Measurements from ENCODE around the gene SIPA1L3.

Gene SIPA1L3

GRCh38 chr19:38193445-38193844, 286.4 kb downstream of the SIPA1L3 start:
- no peak for DNase-seq (ENCODE audit: low read depth)

- DNase-seq (ENCODE audit: low read depth), result no peak
Observed at GRCh38 chr19:38194061-38194701, 287.2 kb downstream of the SIPA1L3 start.

GRCh38 chr19:38195237-38195636, 288.2 kb downstream of the SIPA1L3 start:
- no peak for DNase-seq (ENCODE audit: low read depth)

- no peak for DNase-seq (ENCODE audit: low read depth)
Observed at GRCh38 chr19:38196245-38196837, 289.3 kb downstream of the SIPA1L3 start.

GRCh38 chr19:38196948-38197656, 290.1 kb downstream of the SIPA1L3 start:
- DNase-seq (ENCODE audit: low read depth), result no peak

GRCh38 chr19:38197937-38198704, 291.1 kb downstream of the SIPA1L3 start:
- DNase-seq (ENCODE audit: low read depth), result no peak

- no peak for DNase-seq (ENCODE audit: low read depth)
Observed at GRCh38 chr19:38199340-38199739, 292.3 kb downstream of the SIPA1L3 start.

GRCh38 chr19:38201731-38202130, 294.7 kb downstream of the SIPA1L3 start:
- DNase-seq (ENCODE audit: low read depth), result no peak

- no peak for DNase-seq (ENCODE audit: low read depth)
Observed at GRCh38 chr19:38202504-38202903, 295.5 kb downstream of the SIPA1L3 start.

- DNase-seq (ENCODE audit: low read depth), result no peak
Observed at GRCh38 chr19:38203197-38203596, 296.2 kb downstream of the SIPA1L3 start.

- no peak for DNase-seq (ENCODE audit: low read depth)
Observed at GRCh38 chr19:38204096-38204495, 297.1 kb downstream of the SIPA1L3 start.

- no peak for DNase-seq (ENCODE audit: low read depth)
Observed at GRCh38 chr19:38204728-38205127, 297.7 kb downstream of the SIPA1L3 start.

- DNase-seq (ENCODE audit: low read depth), result no peak
Observed at GRCh38 chr19:38206006-38206745, 299.2 kb downstream of the SIPA1L3 start.

- DNase-seq (ENCODE audit: low read depth), result no peak
Observed at GRCh38 chr19:38206928-38207327, 299.9 kb downstream of the SIPA1L3 start.

GRCh38 chr19:38207543-38207942, 300.5 kb downstream of the SIPA1L3 start:
- DNase-seq (ENCODE audit: low read depth), result no peak

- DNase-seq (ENCODE audit: low read depth), result no peak
Observed at GRCh38 chr19:38208571-38208970, 301.6 kb downstream of the SIPA1L3 start.

- DNase-seq (ENCODE audit: low read depth), result no peak
Observed at GRCh38 chr19:38209152-38209551, 302.1 kb downstream of the SIPA1L3 start.

GRCh38 chr19:38209671-38210457, 302.9 kb downstream of the SIPA1L3 start:
- no peak for DNase-seq (ENCODE audit: low read depth)

GRCh38 chr19:38210458-38210987, 303.5 kb downstream of the SIPA1L3 start:
- no peak for DNase-seq (ENCODE audit: low read depth)

- no peak for DNase-seq (ENCODE audit: low read depth)
Observed at GRCh38 chr19:38211151-38211591, 304.2 kb downstream of the SIPA1L3 start.

GRCh38 chr19:38211766-38212165, 304.8 kb downstream of the SIPA1L3 start:
- no peak for DNase-seq (ENCODE audit: low read depth)
